SH-SY5Y (cell line): ENCODE results near the gene PIK3AP1.

ENCODE experiments used
- GATA2 ChIP-seq: IDR thresholded peaks from 2 replicates; pipeline ENCODE4 v1.6.1; 2011; ENCODE audit warnings: mild to moderate bottlenecking, low read depth, low read length
- GATA3 ChIP-seq: IDR thresholded peaks from 2 replicates; pipeline ENCODE4 v1.6.1; 2011; ENCODE audit warnings: low read depth, mild to moderate bottlenecking, low read length, moderate library complexity

- TF ChIP-seq GATA3 (no peak), GATA2 (no peak)
Observed at GRCh38 chr10:96626795-96627194, 93.5 kb downstream of the PIK3AP1 start.
